Endodermal cell (in vitro differentiated cells): ENCODE data around the gene ATP6V1G3. TPM values are rescaled to one million over a fixed set of nuclear protein-coding genes. Genes with fewer than 3 reads are reported as not detected.

Experiments
- DNase-seq: peaks from one replicate; pipeline ENCODE4 v3.0.0-alpha.2; 2017
- H3K27ac ChIP-seq: 2 replicates; pipeline ENCODE4 v1.5.1; 2013; ENCODE audit warnings: mild to moderate bottlenecking, low read depth, low read length, moderate library complexity
- H3K27me3 ChIP-seq: 2 replicates; pipeline ENCODE4 v1.6.1; 2013; ENCODE audit warnings: mild to moderate bottlenecking, low read length, moderate library complexity; ENCODE audit not compliant: insufficient read depth, control insufficient read depth, poor library complexity, severe bottlenecking
- H3K36me3 ChIP-seq: 2 replicates; pipeline ENCODE4 v1.7.0; 2013; ENCODE audit warnings: mild to moderate bottlenecking, low read length, moderate library complexity; ENCODE audit not compliant: control insufficient read depth, insufficient read depth
- H3K4me1 ChIP-seq: one replicate; pipeline ENCODE4 v1.7.0; 2013; ENCODE audit warnings: low read length; ENCODE audit not compliant: control insufficient read depth, insufficient read depth
- H3K4me3 ChIP-seq: 2 replicates; pipeline ENCODE4 v1.5.1; 2013; ENCODE audit warnings: mild to moderate bottlenecking, low read length, moderate library complexity
- H3K9ac ChIP-seq: 2 replicates; pipeline ENCODE4 v1.6.1; 2013; ENCODE audit warnings: mild to moderate bottlenecking, low read length, moderate library complexity; ENCODE audit not compliant: poor library complexity, severe bottlenecking; ENCODE audit errors: extremely low read depth
- H3K9me3 ChIP-seq: 2 replicates; pipeline ENCODE4 v1.6.1; 2013; ENCODE audit warnings: mild to moderate bottlenecking, low read length, moderate library complexity; ENCODE audit not compliant: control insufficient read depth
- H3K27ac Mint-ChIP-seq: 2 replicates; pipeline ENCODE4 v1.8.0; 2020; ENCODE audit warnings: mixed read lengths
- H3K27me3 Mint-ChIP-seq: 2 replicates; pipeline ENCODE4 v1.8.0; 2021; ENCODE audit warnings: mild to moderate bottlenecking, mixed read lengths; ENCODE audit not compliant: insufficient read depth
- H3K36me3 Mint-ChIP-seq: 2 replicates; pipeline ENCODE4 v1.8.0; 2020; ENCODE audit warnings: low read depth, mixed read lengths
- H3K4me1 Mint-ChIP-seq: 2 replicates; pipeline ENCODE4 v1.8.0; 2020; ENCODE audit warnings: mixed read lengths
- H3K4me3 Mint-ChIP-seq: 2 replicates; pipeline ENCODE4 v1.8.0; 2020; ENCODE audit warnings: mild to moderate bottlenecking, moderate library complexity, mixed read lengths
- H3K9me3 Mint-ChIP-seq: 2 replicates; pipeline ENCODE4 v1.8.0; 2020; ENCODE audit warnings: mild to moderate bottlenecking, mixed read lengths
- WGBS, 2 experiments: methylation state at CpG; one replicate each; pipeline versions ENCODE4 v1.1.5 to v1.1.7; 2013; ENCODE audit warnings: missing lambda C conversion rate in 2 of 2, mixed read lengths in 1 of 2; ENCODE audit not compliant: insufficient coverage in 1 of 2, insufficient read length in 1 of 2; 5-methylcytosine and 5-hydroxymethylcytosine counted together
- total RNA-seq, 2 donors: library from RNA; stranded (reverse); fragmentation: NEBNext Ultra II Directional in 1 of 2; extraction: Animal tissue kit (Norgen Biotek cat#: 25700) in 1 of 2; gene quantifications; 2 replicates in 1 of 2; 3 replicates in 1 of 2; pipeline ENCODE4 v1.2.1, GENCODE V29; 2021
- TF ChIP-seq, protein P1 (sequence below): fragments of 200-600 bp; sonication (generic); conservative IDR thresholded peaks from 2 replicates; pipeline ENCODE4 v1.5.0; 2021; ENCODE audit warnings: antibody characterized with exemption, mild to moderate bottlenecking

Gene ATP6V1G3
- total RNA-seq, 2 donors from 2014 or later, result 0.62 to 1.5 TPM

DNA sequence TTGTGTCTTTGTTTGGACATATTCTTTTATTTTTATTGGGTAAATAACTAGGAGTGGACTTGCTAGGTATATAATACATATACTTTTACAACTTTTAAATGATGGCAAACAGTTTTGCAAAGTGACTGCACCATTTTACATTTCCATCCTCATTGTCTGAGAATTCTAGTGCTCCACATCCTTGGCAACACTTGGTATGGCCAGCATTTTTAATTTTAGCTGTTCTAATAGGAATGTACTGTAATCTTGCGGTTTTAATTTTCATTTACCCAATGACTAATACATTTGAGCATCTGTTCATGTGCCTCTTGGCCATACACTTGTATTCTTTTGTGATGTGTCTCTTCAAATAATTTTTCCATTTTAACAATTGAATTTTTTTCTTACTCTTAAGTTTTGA is 37.0 kb upstream of the ATP6V1G3 start:
- H3K4me3 Mint-ChIP-seq, result no peak overlapping the region
- Histone ChIP-seq H3K9me3 (peaks cover 7% of the 10 kb centered on the region), H3K27ac (no peak overlapping the region), H3K9ac (no peak overlapping the region), H3K27me3 (no peaks in the 10 kb centered on the region), H3K4me3 (no peak overlapping the region), H3K36me3 (no peaks in the 10 kb centered on the region), H3K4me1 (no peaks in the 10 kb centered on the region)
- no peaks in the 10 kb centered on the region for H3K4me1 Mint-ChIP-seq
- no peaks in the 10 kb centered on the region for H3K27me3 Mint-ChIP-seq
- TF ChIP-seq, protein P1, sequence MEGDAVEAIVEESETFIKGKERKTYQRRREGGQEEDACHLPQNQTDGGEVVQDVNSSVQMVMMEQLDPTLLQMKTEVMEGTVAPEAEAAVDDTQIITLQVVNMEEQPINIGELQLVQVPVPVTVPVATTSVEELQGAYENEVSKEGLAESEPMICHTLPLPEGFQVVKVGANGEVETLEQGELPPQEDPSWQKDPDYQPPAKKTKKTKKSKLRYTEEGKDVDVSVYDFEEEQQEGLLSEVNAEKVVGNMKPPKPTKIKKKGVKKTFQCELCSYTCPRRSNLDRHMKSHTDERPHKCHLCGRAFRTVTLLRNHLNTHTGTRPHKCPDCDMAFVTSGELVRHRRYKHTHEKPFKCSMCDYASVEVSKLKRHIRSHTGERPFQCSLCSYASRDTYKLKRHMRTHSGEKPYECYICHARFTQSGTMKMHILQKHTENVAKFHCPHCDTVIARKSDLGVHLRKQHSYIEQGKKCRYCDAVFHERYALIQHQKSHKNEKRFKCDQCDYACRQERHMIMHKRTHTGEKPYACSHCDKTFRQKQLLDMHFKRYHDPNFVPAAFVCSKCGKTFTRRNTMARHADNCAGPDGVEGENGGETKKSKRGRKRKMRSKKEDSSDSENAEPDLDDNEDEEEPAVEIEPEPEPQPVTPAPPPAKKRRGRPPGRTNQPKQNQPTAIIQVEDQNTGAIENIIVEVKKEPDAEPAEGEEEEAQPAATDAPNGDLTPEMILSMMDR, result no peak
- DNase-seq, result no peak
- H3K27ac Mint-ChIP-seq, result no peak overlapping the region
- H3K9me3 Mint-ChIP-seq, result peaks cover 22% of the 10 kb centered on the region
- WGBS, 2 experiments, result 100% methylated on average over 1 of the region's 1 CpG; no CpG with 5 or more reads in 1 of the 2 experiments
- peaks cover 3% of the 10 kb centered on the region for H3K36me3 Mint-ChIP-seq

DNA sequence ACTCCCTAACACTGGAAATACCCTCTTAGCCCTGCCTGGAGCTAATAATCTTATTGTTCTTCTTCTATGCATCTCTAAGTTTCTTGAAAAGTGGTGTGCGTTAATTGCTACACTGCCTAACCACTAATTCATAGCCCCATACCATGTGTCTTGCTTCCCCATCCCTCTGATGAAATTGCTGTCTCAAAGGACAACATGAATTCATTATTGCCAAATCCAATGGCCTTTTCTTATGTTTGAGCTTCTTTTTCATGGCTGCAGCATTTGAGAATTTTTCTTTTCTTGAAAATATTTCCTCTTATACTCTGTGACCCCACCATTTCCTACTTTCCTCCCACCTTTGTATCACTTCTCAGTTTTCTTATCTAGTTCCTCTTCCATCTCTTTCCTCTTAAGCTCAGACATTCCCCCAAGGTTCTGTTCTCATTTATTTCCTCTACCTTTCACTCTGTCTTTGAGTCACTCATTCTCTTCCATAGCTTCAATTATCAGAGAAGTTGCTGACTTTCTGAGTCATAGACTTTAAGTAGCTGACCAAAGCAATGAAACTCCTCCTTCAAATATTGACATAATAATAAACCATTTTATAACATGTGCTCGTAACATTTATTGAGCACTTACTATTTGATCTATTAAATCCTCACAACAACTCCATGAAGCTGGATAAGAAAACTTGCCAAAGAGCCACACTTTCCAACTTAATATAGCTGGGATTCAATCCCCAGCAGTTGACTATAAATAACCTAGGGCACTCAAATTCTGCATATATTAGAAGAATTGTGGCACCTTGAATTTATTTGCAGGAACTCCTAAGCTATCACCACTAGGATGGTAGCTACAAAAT is 35.5 kb upstream of the ATP6V1G3 start:
- H3K27me3 ChIP-seq, result no peaks in the 10 kb centered on the region
- H3K27ac ChIP-seq, result no peak overlapping the region
- DNase-seq, result no peak
- no peaks in the 10 kb centered on the region for H3K36me3 Mint-ChIP-seq
- H3K4me3 Mint-ChIP-seq, result no peak overlapping the region
- H3K9ac ChIP-seq, result no peak overlapping the region
- peaks cover 10% of the 10 kb centered on the region for H3K9me3 Mint-ChIP-seq
- no peaks in the 10 kb centered on the region for H3K9me3 ChIP-seq
- TF ChIP-seq, protein P1, result no peak
- no peaks in the 10 kb centered on the region for H3K27me3 Mint-ChIP-seq
- WGBS, 2 experiments, result 94 to 98% methylated on average over 2 of the region's 2 CpGs
- H3K36me3 ChIP-seq, result no peaks in the 10 kb centered on the region
- H3K4me1 Mint-ChIP-seq, result no peaks in the 10 kb centered on the region
- no peak overlapping the region for H3K27ac Mint-ChIP-seq
- H3K4me3 ChIP-seq, result no peak overlapping the region
- H3K4me1 ChIP-seq, result no peaks in the 10 kb centered on the region

DNA sequence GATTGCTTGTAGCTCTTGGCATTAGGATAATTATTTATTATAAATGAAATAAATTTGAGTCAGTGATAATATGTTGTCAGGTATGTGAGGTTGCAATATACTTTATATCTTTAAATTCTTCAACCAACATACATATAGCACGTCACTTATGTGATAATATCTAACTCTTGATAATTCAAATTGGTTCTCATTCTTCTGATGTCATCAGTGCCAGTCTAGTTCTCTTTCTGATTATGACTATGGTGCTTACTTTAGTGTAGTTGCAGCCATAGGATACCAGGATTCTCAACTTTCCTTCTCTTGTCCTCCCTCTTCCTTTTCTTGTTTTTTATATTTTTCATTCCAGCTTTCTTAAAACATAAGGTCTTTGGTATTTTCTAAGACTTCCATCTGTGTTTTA is 34.8 kb upstream of the ATP6V1G3 start:
- H3K36me3 ChIP-seq, result no peaks in the 10 kb centered on the region
- H3K36me3 Mint-ChIP-seq, result no peaks in the 10 kb centered on the region
- peaks cover 5% of the 10 kb centered on the region for H3K9me3 Mint-ChIP-seq
- no peaks in the 10 kb centered on the region for H3K27me3 ChIP-seq
- H3K27ac Mint-ChIP-seq, result no peak overlapping the region
- no peaks in the 10 kb centered on the region for H3K9me3 ChIP-seq
- no peak overlapping the region for H3K27ac ChIP-seq
- WGBS, 2 experiments, result 100% methylated on average over 1 of the region's 1 CpG; no CpG with 5 or more reads in 1 of the 2 experiments
- H3K4me1 ChIP-seq, result no peaks in the 10 kb centered on the region
- TF ChIP-seq, protein P1, result no peak
- no peaks in the 10 kb centered on the region for H3K27me3 Mint-ChIP-seq
- no peak for DNase-seq
- H3K4me1 Mint-ChIP-seq, result no peaks in the 10 kb centered on the region
- H3K4me3 Mint-ChIP-seq, result no peak overlapping the region
- H3K9ac ChIP-seq, result no peak overlapping the region
- no peak overlapping the region for H3K4me3 ChIP-seq
